ENCODE measurements around the gene XCL2. TPM values are rescaled to one million over a fixed set of nuclear protein-coding genes. Genes with fewer than 3 reads are reported as not detected.
"Not testable (repeated sequence)": the region's sequence is repeated elsewhere in the genome, so short reads cannot be mapped to it uniquely, and the experiment has no call there.

XCL2 gene, protein sequence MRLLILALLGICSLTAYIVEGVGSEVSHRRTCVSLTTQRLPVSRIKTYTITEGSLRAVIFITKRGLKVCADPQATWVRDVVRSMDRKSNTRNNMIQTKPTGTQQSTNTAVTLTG
- not detected for polyA plus RNA-seq

DNA sequence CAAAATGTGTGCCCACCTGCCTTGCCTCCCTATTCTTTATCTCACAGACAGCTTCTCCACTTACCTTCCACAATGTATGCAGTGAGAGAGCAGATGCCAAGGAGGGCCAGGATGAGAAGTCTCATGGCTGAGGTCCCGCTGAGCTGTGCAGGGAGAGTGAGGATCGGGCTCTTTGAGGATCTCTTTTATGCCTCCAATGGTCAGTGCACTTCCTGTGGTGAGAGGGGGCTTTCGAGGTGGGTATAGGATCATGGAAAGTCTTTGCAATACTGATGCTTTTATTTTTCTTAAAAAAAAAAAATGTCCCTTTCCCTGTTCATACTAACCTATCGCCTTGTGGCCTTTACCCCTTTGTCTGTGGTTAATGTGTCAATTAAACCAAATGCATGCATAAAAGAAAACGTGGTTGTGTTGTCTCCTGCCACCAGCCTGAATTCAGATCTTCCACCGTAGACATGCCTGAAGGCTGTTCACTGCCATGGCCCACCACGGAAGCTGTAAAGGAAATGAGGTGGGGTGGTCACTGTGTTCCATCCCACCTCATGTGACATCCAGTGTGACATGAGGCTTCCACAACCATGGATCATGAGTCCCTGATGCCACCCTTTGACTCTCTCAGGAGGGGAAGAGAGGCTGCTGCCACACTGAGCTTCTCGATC, at the start of gene XCL2:
Gene XCL2 (minus strand): TSS at position 158 of the 659 bp plus-strand sequence. CDS start 33 bp downstream, at position 125.
- not testable (repeated sequence) for H3K4me3 ChIP-seq (ENCODE audit: low read depth in 1 of 2, low read length in 2 of 2); H3K36me3 ChIP-seq (ENCODE audit: control insufficient read depth in 2 of 2, insufficient read depth in 2 of 2, low read length in 1 of 2); H3K27ac ChIP-seq (ENCODE audit: low read depth in 2 of 2, low read length in 1 of 2); H3K9me3 ChIP-seq (ENCODE audit: control insufficient read depth in 2 of 2, insufficient read depth in 1 of 2, low read depth in 1 of 2, low read length in 1 of 2); H3K27me3 ChIP-seq (ENCODE audit: control insufficient read depth in 1 of 2, insufficient read depth in 2 of 2, low read length in 2 of 2); H3K4me1 ChIP-seq (ENCODE audit: control insufficient read depth in 2 of 2, insufficient read depth in 2 of 2, low read length in 1 of 2)
- 77 to 80% methylated on average over 4 to 5 of the region's 8 CpGs for WGBS, 2 donors

DNA sequence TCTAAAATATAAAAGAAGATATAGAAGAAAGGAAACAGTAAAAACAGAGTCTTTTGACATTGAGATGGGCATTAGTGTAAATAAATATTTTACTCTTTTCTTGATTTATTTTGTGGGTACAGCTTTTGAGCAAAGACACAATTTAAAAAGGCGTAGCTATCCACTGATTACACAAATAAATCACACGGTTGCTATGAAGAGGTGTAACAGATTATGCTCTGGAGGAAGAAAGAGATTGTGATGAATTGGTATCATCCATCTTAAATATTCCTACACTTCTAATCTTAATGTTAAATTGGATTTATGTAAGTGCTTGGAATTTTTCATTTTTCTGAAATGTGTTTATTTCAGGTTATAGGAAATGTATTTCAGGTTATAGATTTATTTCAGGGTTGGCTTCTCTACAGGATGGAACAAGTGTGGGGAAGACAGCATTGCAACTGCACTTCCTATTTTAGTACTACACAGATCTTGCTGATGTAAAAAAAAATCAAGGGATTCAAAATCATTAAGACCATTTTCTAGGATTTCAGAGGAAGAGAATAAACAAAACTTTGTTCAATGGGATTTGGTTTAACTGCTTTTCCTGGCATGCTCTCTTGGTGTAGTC, 47.9 kb upstream of the XCL2 start:
- Histone ChIP-seq H3K9me3 (ENCODE audit: control insufficient read depth in 2 of 2, insufficient read depth in 1 of 2, low read depth in 1 of 2, low read length in 1 of 2) (no peaks in the 10 kb centered on the region), H3K4me3 (ENCODE audit: low read depth in 1 of 2, low read length in 2 of 2) (no peak overlapping the region), H3K27me3 (ENCODE audit: control insufficient read depth in 1 of 2, insufficient read depth in 2 of 2, low read length in 2 of 2) (no peaks in the 10 kb centered on the region), H3K4me1 (ENCODE audit: control insufficient read depth in 2 of 2, insufficient read depth in 2 of 2, low read length in 1 of 2) (no peaks in the 10 kb centered on the region), H3K27ac (ENCODE audit: low read depth in 2 of 2, low read length in 1 of 2) (no peak overlapping the region), H3K36me3 (ENCODE audit: control insufficient read depth in 2 of 2, insufficient read depth in 2 of 2, low read length in 1 of 2) (no peaks in the 10 kb centered on the region)
- WGBS, 2 donors, result 65 to 70% methylated on average over 2 of the region's 2 CpGs

DNA sequence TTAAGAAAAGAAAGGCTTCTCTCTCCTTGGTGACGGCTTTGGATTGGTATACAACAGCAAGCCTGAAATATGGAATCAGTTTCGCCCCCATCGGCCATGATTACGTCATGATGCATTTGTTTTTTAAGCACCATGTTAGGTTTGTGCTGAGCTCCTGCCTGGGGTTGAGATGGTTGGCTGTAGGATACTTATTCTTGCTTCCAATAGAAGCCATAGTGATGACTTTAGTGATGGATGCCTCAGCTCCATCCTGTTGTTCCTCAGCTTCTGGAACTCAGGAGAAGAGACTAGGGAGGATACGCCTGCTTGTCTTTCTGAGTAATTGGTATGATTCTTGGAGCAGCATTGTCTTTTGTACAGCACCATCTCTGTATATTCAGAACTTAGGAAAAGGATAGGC, 47.3 kb upstream of the XCL2 start:
- Histone ChIP-seq H3K27ac (ENCODE audit: low read depth in 2 of 2, low read length in 1 of 2) (no peak overlapping the region), H3K36me3 (ENCODE audit: control insufficient read depth in 2 of 2, insufficient read depth in 2 of 2, low read length in 1 of 2) (no peaks in the 10 kb centered on the region), H3K27me3 (ENCODE audit: control insufficient read depth in 1 of 2, insufficient read depth in 2 of 2, low read length in 2 of 2) (no peaks in the 10 kb centered on the region), H3K9me3 (ENCODE audit: control insufficient read depth in 2 of 2, insufficient read depth in 1 of 2, low read depth in 1 of 2, low read length in 1 of 2) (no peaks in the 10 kb centered on the region), H3K4me1 (ENCODE audit: control insufficient read depth in 2 of 2, insufficient read depth in 2 of 2, low read length in 1 of 2) (no peaks in the 10 kb centered on the region), H3K4me3 (ENCODE audit: low read depth in 1 of 2, low read length in 2 of 2) (no peak overlapping the region)
- WGBS, 2 donors, result 89 to 94% methylated on average over 5 of the region's 5 CpGs

DNA sequence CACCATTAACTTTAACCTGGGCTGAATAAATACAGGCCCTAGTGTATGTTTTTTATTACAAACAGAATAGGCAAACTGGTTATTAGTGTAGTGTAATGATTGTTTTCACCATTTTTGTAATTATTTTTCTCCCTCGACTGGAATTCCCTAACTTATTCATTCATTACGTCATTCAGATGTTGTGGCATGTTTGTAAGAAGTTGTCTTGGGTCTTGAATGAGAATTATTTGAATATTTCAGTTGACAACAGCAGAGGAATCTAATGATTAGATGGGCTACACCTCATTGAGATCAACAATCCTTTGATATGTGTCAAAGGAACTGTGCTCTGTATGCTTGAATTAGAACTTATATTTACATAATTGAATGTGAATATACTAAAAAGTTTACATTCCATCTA, 45.4 kb upstream of the XCL2 start:
- H3K27me3 ChIP-seq (ENCODE audit: control insufficient read depth in 1 of 2, insufficient read depth in 2 of 2, low read length in 2 of 2), result no peaks in the 10 kb centered on the region
- 80 to 88% methylated on average over 2 of the region's 2 CpGs for WGBS, 2 donors
- no peaks in the 10 kb centered on the region for H3K36me3 ChIP-seq (ENCODE audit: control insufficient read depth in 2 of 2, insufficient read depth in 2 of 2, low read length in 1 of 2)

DNA sequence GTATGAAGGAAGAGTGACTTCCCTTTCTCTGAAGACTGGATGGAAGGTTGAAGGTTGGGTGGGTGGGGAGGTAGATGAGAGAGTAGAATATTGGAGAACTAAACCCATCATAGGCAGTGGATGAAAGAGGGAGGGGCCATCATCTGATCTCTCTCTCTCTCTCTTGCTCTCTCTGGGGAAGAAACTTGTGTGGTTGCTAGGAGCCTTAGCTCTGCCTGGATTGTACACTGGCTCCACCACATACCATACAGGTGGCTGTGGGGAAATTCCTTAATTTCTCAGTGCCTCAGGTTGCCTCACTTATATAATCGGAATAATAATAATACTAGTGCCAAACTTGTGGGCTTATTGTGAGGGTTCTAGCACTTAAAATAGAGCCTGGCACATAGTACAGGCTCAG, 42.1 kb upstream of the XCL2 start:
- WGBS, 2 donors, result 32 to 71% methylated on average over 1 of the region's 1 CpG

More for the DNA sequence above, 45.4 kb upstream of the XCL2 start:
- no peak overlapping the region for H3K27ac ChIP-seq (ENCODE audit: low read depth in 2 of 2, low read length in 1 of 2)
- no peak overlapping the region for H3K4me3 ChIP-seq (ENCODE audit: low read depth in 1 of 2, low read length in 2 of 2)
- no peaks in the 10 kb centered on the region for H3K4me1 ChIP-seq (ENCODE audit: control insufficient read depth in 2 of 2, insufficient read depth in 2 of 2, low read length in 1 of 2)
- no peaks in the 10 kb centered on the region for H3K9me3 ChIP-seq (ENCODE audit: control insufficient read depth in 2 of 2, insufficient read depth in 1 of 2, low read depth in 1 of 2, low read length in 1 of 2)

DNA sequence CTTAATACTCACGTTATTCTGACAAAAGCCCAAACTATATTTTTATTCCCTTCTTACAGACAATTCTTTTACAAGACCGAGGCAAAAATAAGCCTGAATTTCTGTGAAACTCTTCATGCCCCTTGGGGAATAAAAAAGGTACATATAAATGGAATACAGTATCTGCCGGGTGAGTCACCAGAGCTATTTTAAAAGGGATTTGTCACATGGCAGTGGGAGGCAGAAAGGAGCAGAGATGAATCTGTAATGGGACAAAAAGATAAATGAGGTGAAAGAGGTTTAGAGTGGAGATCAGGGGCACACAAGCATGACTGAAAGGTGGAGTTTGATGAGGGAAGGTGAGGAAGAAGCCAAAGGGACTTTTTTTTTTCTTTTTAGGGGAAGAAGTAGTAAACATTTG, 41.4 kb upstream of the XCL2 start:
- Histone ChIP-seq H3K36me3 (ENCODE audit: control insufficient read depth in 2 of 2, insufficient read depth in 2 of 2, low read length in 1 of 2) (no peaks in the 10 kb centered on the region), H3K4me3 (ENCODE audit: low read depth in 1 of 2, low read length in 2 of 2) (no peak overlapping the region), H3K27ac (ENCODE audit: low read depth in 2 of 2, low read length in 1 of 2) (no peak overlapping the region), H3K9me3 (ENCODE audit: control insufficient read depth in 2 of 2, insufficient read depth in 1 of 2, low read depth in 1 of 2, low read length in 1 of 2) (no peaks in the 10 kb centered on the region), H3K4me1 (ENCODE audit: control insufficient read depth in 2 of 2, insufficient read depth in 2 of 2, low read length in 1 of 2) (peaks cover 0 to 2% of the 10 kb centered on the region in 2 donors), H3K27me3 (ENCODE audit: control insufficient read depth in 1 of 2, insufficient read depth in 2 of 2, low read length in 2 of 2) (no peaks in the 10 kb centered on the region)
- 42 to 65% methylated on average over 3 of the region's 3 CpGs for WGBS, 2 donors

More for the DNA sequence above, 42.1 kb upstream of the XCL2 start:
- Histone ChIP-seq H3K4me3 (ENCODE audit: low read depth in 1 of 2, low read length in 2 of 2) (no peak overlapping the region), H3K4me1 (ENCODE audit: control insufficient read depth in 2 of 2, insufficient read depth in 2 of 2, low read length in 1 of 2) (peaks cover 0 to 2% of the 10 kb centered on the region in 2 donors), H3K27ac (ENCODE audit: low read depth in 2 of 2, low read length in 1 of 2) (no peak overlapping the region), H3K9me3 (ENCODE audit: control insufficient read depth in 2 of 2, insufficient read depth in 1 of 2, low read depth in 1 of 2, low read length in 1 of 2) (no peaks in the 10 kb centered on the region), H3K36me3 (ENCODE audit: control insufficient read depth in 2 of 2, insufficient read depth in 2 of 2, low read length in 1 of 2) (no peaks in the 10 kb centered on the region), H3K27me3 (ENCODE audit: control insufficient read depth in 1 of 2, insufficient read depth in 2 of 2, low read length in 2 of 2) (no peaks in the 10 kb centered on the region)

DNA sequence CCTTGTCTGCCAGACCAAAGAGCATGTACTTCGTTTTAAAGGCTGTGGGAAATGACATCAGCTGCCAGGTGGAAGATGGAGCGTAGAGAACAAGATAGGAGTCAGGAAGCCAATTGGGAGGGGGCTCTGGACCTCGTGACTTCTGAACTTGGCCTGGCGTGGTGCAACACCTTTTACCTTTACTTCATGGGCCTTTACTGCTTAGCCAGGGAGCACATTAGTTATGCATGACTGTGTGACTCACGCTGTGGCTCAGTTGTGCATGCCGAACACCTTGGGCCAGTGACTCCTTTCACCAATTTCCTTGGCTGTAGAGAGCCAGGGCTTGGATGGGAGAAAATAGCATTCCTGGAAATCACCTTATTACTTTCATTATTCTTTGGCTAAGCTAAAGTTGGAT, 39.8 kb upstream of the XCL2 start:
- Histone ChIP-seq H3K9me3 (ENCODE audit: control insufficient read depth in 2 of 2, insufficient read depth in 1 of 2, low read depth in 1 of 2, low read length in 1 of 2) (no peaks in the 10 kb centered on the region), H3K4me3 (ENCODE audit: low read depth in 1 of 2, low read length in 2 of 2) (no peak overlapping the region), H3K27me3 (ENCODE audit: control insufficient read depth in 1 of 2, insufficient read depth in 2 of 2, low read length in 2 of 2) (no peaks in the 10 kb centered on the region), H3K36me3 (ENCODE audit: control insufficient read depth in 2 of 2, insufficient read depth in 2 of 2, low read length in 1 of 2) (no peaks in the 10 kb centered on the region), H3K4me1 (ENCODE audit: control insufficient read depth in 2 of 2, insufficient read depth in 2 of 2, low read length in 1 of 2) (peaks cover 0 to 2% of the 10 kb centered on the region in 2 donors), H3K27ac (ENCODE audit: low read depth in 2 of 2, low read length in 1 of 2) (no peak overlapping the region)
- WGBS, 2 donors, result 47 to 64% methylated on average over 6 of the region's 6 CpGs

DNA sequence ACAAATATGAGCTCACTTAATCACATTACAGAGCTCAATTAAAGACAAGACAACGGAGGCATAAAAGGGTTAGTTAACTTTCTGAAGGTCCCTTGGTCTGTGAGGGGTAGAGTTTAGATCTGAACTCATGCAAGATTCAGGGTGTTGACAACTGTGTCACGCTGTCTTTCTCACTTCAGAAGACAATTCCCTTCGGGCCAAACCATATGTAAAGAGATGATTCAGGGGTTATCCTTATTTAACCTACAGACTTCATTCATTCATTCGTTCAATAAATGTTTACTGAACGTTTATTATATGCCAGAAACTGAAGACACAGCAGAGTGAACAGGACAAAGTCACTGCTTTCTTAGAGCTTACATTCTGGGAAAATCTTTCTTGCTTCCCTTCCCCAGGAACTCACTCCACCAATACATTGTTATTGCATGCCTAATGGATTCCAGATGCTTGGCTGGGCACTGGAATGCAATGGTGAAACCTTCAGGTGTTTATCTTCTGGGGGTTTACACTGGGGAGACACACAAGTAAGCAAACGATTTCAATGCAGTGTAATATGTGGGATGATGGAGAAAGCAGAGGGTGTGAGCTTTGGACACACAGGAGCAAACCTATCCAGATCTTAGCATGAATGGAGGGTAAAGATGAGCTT, 39.0 kb upstream of the XCL2 start:
- Histone ChIP-seq H3K9me3 (ENCODE audit: control insufficient read depth in 2 of 2, insufficient read depth in 1 of 2, low read depth in 1 of 2, low read length in 1 of 2) (no peaks in the 10 kb centered on the region), H3K4me1 (ENCODE audit: control insufficient read depth in 2 of 2, insufficient read depth in 2 of 2, low read length in 1 of 2) (peaks cover 0 to 2% of the 10 kb centered on the region in 2 donors), H3K36me3 (ENCODE audit: control insufficient read depth in 2 of 2, insufficient read depth in 2 of 2, low read length in 1 of 2) (no peaks in the 10 kb centered on the region), H3K4me3 (ENCODE audit: low read depth in 1 of 2, low read length in 2 of 2) (no peak overlapping the region), H3K27me3 (ENCODE audit: control insufficient read depth in 1 of 2, insufficient read depth in 2 of 2, low read length in 2 of 2) (no peaks in the 10 kb centered on the region), H3K27ac (ENCODE audit: low read depth in 2 of 2, low read length in 1 of 2) (no peak overlapping the region)
- WGBS, 2 donors, result 53 to 56% methylated on average over 6 of the region's 6 CpGs

DNA sequence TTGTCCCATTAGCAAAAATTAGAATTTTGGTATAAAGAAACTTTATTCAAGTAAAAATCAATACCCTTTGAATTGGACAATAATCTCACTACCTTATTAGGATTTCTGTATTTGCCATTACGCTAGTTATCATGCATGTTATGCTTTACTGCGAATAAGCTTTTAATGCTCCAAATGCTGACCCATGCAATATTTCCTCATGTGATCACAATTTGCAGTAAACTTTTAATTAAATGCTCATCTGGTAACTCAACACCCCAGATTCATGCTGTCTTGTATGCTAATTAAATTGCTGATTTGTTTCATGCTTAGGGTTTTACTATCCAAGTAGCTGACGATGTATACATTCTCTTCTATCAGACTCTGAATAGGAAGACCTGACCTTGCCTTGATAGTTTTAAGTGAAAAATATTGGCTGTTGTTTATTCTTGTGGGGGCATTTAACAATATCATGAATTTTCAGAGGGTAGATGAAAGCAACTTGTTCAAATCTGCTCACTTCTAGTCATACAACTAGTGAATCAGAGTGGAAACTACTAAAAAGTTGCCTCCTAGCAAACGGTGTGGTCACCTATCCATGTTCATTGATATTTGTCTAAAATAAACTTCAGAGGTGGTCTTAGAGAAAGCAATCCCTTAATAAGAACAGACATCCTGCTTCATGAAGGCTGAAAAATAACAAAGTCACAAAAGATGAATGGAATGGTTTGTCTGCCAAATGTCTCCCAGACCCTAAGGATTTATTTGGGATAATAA, 38.2 kb upstream of the XCL2 start:
- Histone ChIP-seq H3K9me3 (ENCODE audit: control insufficient read depth in 2 of 2, insufficient read depth in 1 of 2, low read depth in 1 of 2, low read length in 1 of 2) (no peaks in the 10 kb centered on the region), H3K36me3 (ENCODE audit: control insufficient read depth in 2 of 2, insufficient read depth in 2 of 2, low read length in 1 of 2) (no peaks in the 10 kb centered on the region), H3K27ac (ENCODE audit: low read depth in 2 of 2, low read length in 1 of 2) (no peak overlapping the region), H3K27me3 (ENCODE audit: control insufficient read depth in 1 of 2, insufficient read depth in 2 of 2, low read length in 2 of 2) (no peaks in the 10 kb centered on the region), H3K4me3 (ENCODE audit: low read depth in 1 of 2, low read length in 2 of 2) (no peak overlapping the region), H3K4me1 (ENCODE audit: control insufficient read depth in 2 of 2, insufficient read depth in 2 of 2, low read length in 1 of 2) (peaks cover 0 to 2% of the 10 kb centered on the region in 2 donors)
- 79 to 85% methylated on average over 4 of the region's 4 CpGs for WGBS, 2 donors

Measured in esophagus (tissue), 2 donors.